ENCODE data around the gene DDX41. TPM values are rescaled to one million over a fixed set of nuclear protein-coding genes. Genes with fewer than 3 reads are reported as not detected.

The DDX41 gene
- total and polyA plus RNA-seq, 2 of the 13 experiments (the other 11 are each of a cell fraction or from before 2014, with no cell fraction given) = 62.8 to 105 TPM

GRCh38 chr5:177523711-177524538 is 7.2 kb upstream of the DDX41 start:
- CTCF ChIA-PET (ENCODE audit: low intra/inter-chr PET ratio, low total read pairs) = no interaction called here
- FAIRE-seq = no peak

More at GRCh38 chr5:177523711-177524538, 7.2 kb upstream of the DDX41 start:
- Histone ChIP-seq H2AFZ (ENCODE audit: low read length) (no peak overlapping the region), H3K4me1 (ENCODE audit: insufficient read depth, low read length) (peaks cover 6% of the 10 kb centered on the region), H3K4me3 (replicated peaks in 1 of 3; ENCODE audit: insufficient read depth in 1 of 3, low read depth in 2 of 3, low read length in 3 of 3) (no peak overlapping the region), H4K20me1 (ENCODE audit: insufficient read depth, low read length) (no peaks in the 10 kb centered on the region), H3K27me3 (ENCODE audit: control insufficient read depth in 1 of 2, insufficient read depth in 2 of 2, low read length in 2 of 2) (no peaks in the 10 kb centered on the region), H3K27ac (ENCODE audit: extremely low read length, insufficient read depth, low read length) (no peak overlapping the region), H3K9ac (ENCODE audit: insufficient read depth, low read depth, low read length) (no peak overlapping the region), H3K79me2 (ENCODE audit: insufficient read depth, low read length) (no peaks in the 10 kb centered on the region), H3K9me3 (ENCODE audit: low read length) (no peaks in the 10 kb centered on the region), H3K36me3 (replicated peaks in 1 of 2; ENCODE audit: control insufficient read depth in 1 of 2, insufficient read depth in 2 of 2, low read length in 2 of 2) (peaks cover 28 to 83% of the 10 kb centered on the region in 2 experiments), H3K4me2 (ENCODE audit: low read depth, low read length) (no peak overlapping the region)
- DNase-seq (ENCODE audit: low spot score) (no peak), ATAC-seq (no peak)
- WGBS (ENCODE audit: low lambda C conversion rate) = 95% methylated on average over 7 of the region's 19 CpGs
- 0 out of 2 replicates have a peak, but pooled peaks have one; percentile 10 for TF ChIP-seq ZFP91 (CRISPR knock-in tag; IDR thresholded peaks at IDR 0.05; ENCODE audit: borderline replicate concordance)
- no peak for TF ChIP-seq TFDP2 (CRISPR knock-in tag; IDR thresholded peaks at IDR 0.05)
- TF ChIP-seq ZNF224 (CRISPR knock-in tag; IDR thresholded peaks at IDR 0.05) = no peak
- TF ChIP-seq ZSCAN29 (CRISPR knock-in tag; conservative IDR thresholded peaks at IDR 0.05) = no peak
- peak; percentile 88 for TF ChIP-seq AGO2 (optimal IDR thresholded peaks at IDR 0.05; ENCODE audit: low read depth, low read length)
- no peak for TF ChIP-seq ZFP36L1 (CRISPR knock-in tag; IDR thresholded peaks at IDR 0.05)
- TF ChIP-seq RBFOX2 (IDR thresholded peaks at IDR 0.05; ENCODE audit: low read depth, low read length) = peak; percentile 36; the same call in 1 of the 2 replicates
- TF ChIP-seq SYNCRIP (IDR thresholded peaks at IDR 0.05; ENCODE audit: insufficient read depth, low read depth, low read length) = no peak
- POLR2A ChIA-PET = no interaction called here
- in situ Hi-C loops (cut with HindIII; ENCODE audit: extremely low pct_ligation_motif_present, low pct_unique_long_range_greater_than_20kb) (no loop called here), intact Hi-C loops (cut with micrococcal nuclease; ENCODE audit: unreplicated experiment) (no loop called here)
- no TSS peak for BruUV-seq (replicated peaks)

Measured in HepG2 (cell line).